Hepatocyte (in vitro differentiated cells): ENCODE measurements around the gene TSPAN12.

Source experiments
- CTCF ChIP-seq: fragments of 200-600 bp; sonication (generic); IDR thresholded peaks from 2 replicates; pipeline ENCODE4 v1.5.1; 2016; ENCODE audit warnings: antibody characterized with exemption, mild to moderate bottlenecking; ENCODE audit not compliant: poor library complexity
- EZH2phosphoT487 ChIP-seq: fragments of 200-600 bp; sonication (generic); IDR thresholded peaks from one replicate; pipeline ENCODE4 v1.6.1; 2018; ENCODE audit warnings: antibody characterized with exemption, mild to moderate bottlenecking, low read depth, moderate library complexity; ENCODE audit not compliant: unreplicated experiment, severe bottlenecking

- no peak for TF ChIP-seq CTCF
- TF ChIP-seq EZH2phosphoT487, result no peak
Measured at GRCh38 chr7:120813089-120813488, 44.9 kb downstream of the TSPAN12 start.
